ENCODE results near the gene PAMR1.

GRCh38 chr11:35511666-35512065 is 13.8 kb downstream of the PAMR1 start:
- TF ChIP-seq CTCF (IDR thresholded peaks at IDR 0.05): no peak
- no peak for TF ChIP-seq EZH2 (IDR thresholded peaks at IDR 0.05)
- no peak for TF ChIP-seq EZH2phosphoT487 (IDR thresholded peaks at IDR 0.05)
